Neural progenitor cell (in vitro differentiated cells): ENCODE results near the gene PLA2G3. TPM values are rescaled to one million over a fixed set of nuclear protein-coding genes. Genes with fewer than 3 reads are reported as not detected.

ENCODE experiments used
- DNase-seq: peaks from one replicate; pipeline ENCODE4 v3.0.0-alpha.2; 2016; ENCODE audit warnings: low spot score
- H2AFZ ChIP-seq: fragments of 200-600 bp; sonication (generic); replicated peaks from 2 replicates; pipeline ENCODE4 v1.6.1; 2016; ENCODE audit warnings: antibody characterized with exemption
- H3F3A ChIP-seq: fragments of 200-600 bp; sonication (generic); 2 replicates; pipeline ENCODE4 v1.6.1; 2016; ENCODE audit warnings: antibody characterized with exemption, low read depth
- H3K27ac ChIP-seq: fragments of 200-600 bp; sonication (generic); 2 replicates; pipeline ENCODE4 v1.5.1; 2016; ENCODE audit warnings: mild to moderate bottlenecking
- H3K27me3 ChIP-seq: fragments of 200-600 bp; sonication (generic); 2 replicates; pipeline ENCODE4 v1.6.1; 2016; ENCODE audit warnings: mild to moderate bottlenecking, moderate library complexity
- H3K36me3 ChIP-seq: fragments of 200-600 bp; sonication (generic); 2 replicates; pipeline ENCODE4 v1.5.1; 2016
- H3K4me1 ChIP-seq: fragments of 200-600 bp; sonication (generic); 2 replicates; pipeline ENCODE4 v1.6.1; 2016; ENCODE audit warnings: mixed run types
- H3K4me2 ChIP-seq: fragments of 200-600 bp; sonication (generic); 2 replicates; pipeline ENCODE4 v1.6.1; 2016
- H3K4me3 ChIP-seq: fragments of 200-600 bp; sonication (generic); 2 replicates; pipeline ENCODE4 v1.5.1; 2016
- H3K79me2 ChIP-seq: fragments of 200-600 bp; sonication (generic); 2 replicates; pipeline ENCODE4 v1.6.1; 2016; ENCODE audit warnings: low read depth
- H3K9ac ChIP-seq: fragments of 200-600 bp; sonication (generic); 2 replicates; pipeline ENCODE4 v1.6.1; 2016
- H3K9me3 ChIP-seq: fragments of 200-600 bp; sonication (generic); 2 replicates; pipeline ENCODE4 v1.5.1; 2016; ENCODE audit warnings: low read depth
- H4K20me1 ChIP-seq: fragments of 200-600 bp; sonication (generic); 2 replicates; pipeline ENCODE4 v1.6.1; 2016; ENCODE audit warnings: low read depth
- H3K27ac Mint-ChIP-seq: 3 replicates; pipeline ENCODE4 v1.8.0; 2021; ENCODE audit warnings: mixed read lengths
- H3K27me3 Mint-ChIP-seq: 2 replicates; pipeline ENCODE4 v1.8.0; 2022; ENCODE audit warnings: low read depth, mild to moderate bottlenecking, inconsistent platforms, moderate library complexity, mixed read lengths; ENCODE audit not compliant: insufficient read depth
- H3K36me3 Mint-ChIP-seq: 3 replicates; pipeline ENCODE4 v1.8.0; 2021; ENCODE audit warnings: mixed read lengths
- H3K4me1 Mint-ChIP-seq: 3 replicates; pipeline ENCODE4 v1.8.0; 2021; ENCODE audit warnings: mixed read lengths
- H3K4me3 Mint-ChIP-seq: 3 replicates; pipeline ENCODE4 v1.8.0; 2021; ENCODE audit warnings: mild to moderate bottlenecking, moderate library complexity, mixed read lengths
- H3K9me3 Mint-ChIP-seq: 3 replicates; pipeline ENCODE4 v1.8.0; 2020; ENCODE audit warnings: mixed read lengths
- CTCF ChIP-seq: fragments of 200-600 bp; sonication (generic); IDR thresholded peaks from 2 replicates; pipeline ENCODE4 v1.5.1; 2017; ENCODE audit warnings: antibody characterized with exemption, mild to moderate bottlenecking
- EZH2 ChIP-seq: fragments of 200-600 bp; sonication (generic); IDR thresholded peaks from 2 replicates; pipeline ENCODE4 v1.6.1; 2017; ENCODE audit warnings: antibody characterized with exemption, mild to moderate bottlenecking, moderate library complexity
- EZH2phosphoT487 ChIP-seq: fragments of 200-600 bp; sonication (generic); IDR thresholded peaks from 2 replicates; pipeline ENCODE4 v1.6.1; 2017; ENCODE audit warnings: antibody characterized with exemption
- total RNA-seq: library from RNA; depleted of rRNA; stranded (reverse); fragments of >200 nt; gene quantifications from 2 replicates; pipeline ENCODE4 v1.2.3, GENCODE V29; 2015; ENCODE audit warnings: low replicate concordance

Gene PLA2G3
- total RNA-seq, 1 donor from 2014 or later: 0.41 TPM

- no peak overlapping the region for H3K9ac ChIP-seq
- no peak overlapping the region for H3K4me3 ChIP-seq
These were observed 3.2 kb upstream of the PLA2G3 start for GRCh38 chr22:31143537-31143936.

GRCh38 chr22:31143038-31143437, 2.7 kb upstream of the PLA2G3 start:
- Histone ChIP-seq H3K79me2 (no peaks in the 10 kb centered on the region), H3K9ac (no peak overlapping the region), H2AFZ (no peak overlapping the region), H3K4me3 (no peak overlapping the region), H3K4me2 (no peak overlapping the region), H3K27ac (no peak overlapping the region), H3K9me3 (peaks cover 6% of the 10 kb centered on the region), H3K4me1 (peaks cover 15% of the 10 kb centered on the region), H3F3A (peaks cover 4% of the 10 kb centered on the region), H3K36me3 (no peaks in the 10 kb centered on the region), H3K27me3 (peaks cover 8% of the 10 kb centered on the region), H4K20me1 (no peaks in the 10 kb centered on the region)
- Mint-ChIP-seq H3K36me3 (no peaks in the 10 kb centered on the region), H3K4me1 (peaks cover 20% of the 10 kb centered on the region), H3K27me3 (peaks cover 10% of the 10 kb centered on the region), H3K9me3 (peaks cover 19% of the 10 kb centered on the region), H3K4me3 (no peak overlapping the region), H3K27ac (peak overlapping the region; percentile 3)
- TF ChIP-seq EZH2phosphoT487 (no peak), EZH2 (no peak), CTCF (no peak)
- DNase-seq: no peak

More at GRCh38 chr22:31143537-31143936, 3.2 kb upstream of the PLA2G3 start:
- peaks cover 6% of the 10 kb centered on the region for H3K9me3 ChIP-seq
- no peaks in the 10 kb centered on the region for H3K79me2 ChIP-seq
- H3K27ac ChIP-seq: no peak overlapping the region
- no peak overlapping the region for H3K4me2 ChIP-seq
- H4K20me1 ChIP-seq: no peaks in the 10 kb centered on the region
- DNase-seq: no peak
- peaks cover 15% of the 10 kb centered on the region for H3K4me1 ChIP-seq
- Mint-ChIP-seq H3K9me3 (peaks cover 19% of the 10 kb centered on the region), H3K27ac (peak overlapping the region; percentile 3), H3K27me3 (peaks cover 10% of the 10 kb centered on the region), H3K4me3 (no peak overlapping the region), H3K36me3 (no peaks in the 10 kb centered on the region), H3K4me1 (peaks cover 15% of the 10 kb centered on the region)
- H3K36me3 ChIP-seq: no peaks in the 10 kb centered on the region
- H3F3A ChIP-seq: peaks cover 4% of the 10 kb centered on the region
- TF ChIP-seq CTCF (no peak), EZH2 (no peak), EZH2phosphoT487 (no peak)
- H3K27me3 ChIP-seq: peaks cover 8% of the 10 kb centered on the region
- no peak overlapping the region for H2AFZ ChIP-seq

- Histone ChIP-seq H3F3A (peaks cover 4% of the 10 kb centered on the region), H3K4me1 (peaks cover 15% of the 10 kb centered on the region), H3K4me3 (no peak overlapping the region), H3K9me3 (peaks cover 6% of the 10 kb centered on the region), H3K9ac (no peak overlapping the region), H3K4me2 (no peak overlapping the region), H3K27me3 (peaks cover 8% of the 10 kb centered on the region), H3K27ac (no peak overlapping the region), H4K20me1 (no peaks in the 10 kb centered on the region), H3K79me2 (no peaks in the 10 kb centered on the region), H2AFZ (no peak overlapping the region), H3K36me3 (no peaks in the 10 kb centered on the region)
- Mint-ChIP-seq H3K27ac (no peak overlapping the region), H3K27me3 (peaks cover 11% of the 10 kb centered on the region), H3K36me3 (peaks cover 1% of the 10 kb centered on the region), H3K4me3 (no peak overlapping the region), H3K9me3 (peaks cover 14% of the 10 kb centered on the region), H3K4me1 (peaks cover 22% of the 10 kb centered on the region)
- no peak for TF ChIP-seq EZH2phosphoT487
- TF ChIP-seq EZH2: no peak
- TF ChIP-seq CTCF: no peak
- DNase-seq: no peak
These were observed 2.0 kb upstream of the PLA2G3 start for GRCh38 chr22:31142285-31142684.
